ENCODE data around the gene TNFSF9. TPM values are rescaled to one million over a fixed set of nuclear protein-coding genes. Genes with fewer than 3 reads are reported as not detected.
"Not testable (repeated sequence)": the region's sequence is repeated elsewhere in the genome, so short reads cannot be mapped to it uniquely, and the experiment has no call there.

The TNFSF9 gene
- total and polyA plus RNA-seq, 2 experiments from 2014 or later = 0.22 to 0.58 TPM

DNA sequence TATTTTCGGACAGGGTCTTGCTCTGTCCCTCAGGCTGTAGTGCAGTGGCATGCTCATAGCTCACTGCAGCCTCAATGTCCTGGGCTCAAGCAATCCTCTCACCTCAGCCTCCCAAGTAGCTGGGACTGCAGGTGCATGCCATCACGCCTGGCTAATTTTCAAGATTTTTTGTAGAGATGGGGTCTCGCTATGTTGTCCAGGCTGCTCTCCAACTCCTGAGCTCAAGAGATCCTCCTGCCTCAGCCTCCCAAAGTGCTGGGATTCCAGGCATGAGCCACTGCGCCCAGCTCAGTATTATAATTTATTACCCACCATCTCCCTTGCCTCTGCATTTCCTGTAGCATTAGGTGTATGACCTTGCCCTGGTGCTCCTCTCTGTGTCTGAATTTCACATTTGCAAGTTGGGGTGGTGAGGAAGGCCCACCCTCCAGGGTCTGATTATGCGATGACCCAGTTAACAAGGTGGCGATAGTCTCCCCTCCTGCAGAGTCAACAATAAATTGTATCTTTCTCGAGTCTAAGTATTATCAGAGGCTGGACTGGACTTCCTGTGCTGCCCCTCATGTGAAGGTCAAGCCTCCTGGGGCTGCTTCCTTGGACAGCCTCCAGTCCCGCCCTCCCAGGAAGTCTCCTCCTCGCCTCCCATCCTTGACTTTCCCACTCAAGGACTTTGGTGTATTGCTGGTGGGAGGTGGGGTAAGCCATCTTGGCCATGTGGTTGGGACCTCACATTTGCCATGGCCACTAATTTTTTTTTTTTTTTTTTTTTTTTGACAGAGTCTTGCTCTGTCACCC is 27.2 kb upstream of the TNFSF9 start:
- H3K79me2 ChIP-seq (ENCODE audit: insufficient read depth) = no peaks in the 10 kb centered on the region
- H4K20me1 ChIP-seq (ENCODE audit: insufficient read depth) = no peaks in the 10 kb centered on the region
- H3K4me2 ChIP-seq (ENCODE audit: unreplicated experiment) = no peak overlapping the region
- H3F3A ChIP-seq (ENCODE audit: insufficient read depth) = no peaks in the 10 kb centered on the region
- H3K9me2 ChIP-seq (ENCODE audit: insufficient read depth) = no peaks in the 10 kb centered on the region
- TF ChIP-seq EZH2 (IDR thresholded peaks at IDR 0.05; ENCODE audit: insufficient read depth, poor library complexity, severe bottlenecking) (no peak), EZH2phosphoT487 (IDR thresholded peaks at IDR 0.05; ENCODE audit: insufficient read depth, low read depth) (no peak)
- in situ Hi-C loops (cut with MboI) = no loop called here
- no peak for DNase-seq
- no peaks in the 10 kb centered on the region for H3K9me3 ChIP-seq (ENCODE audit: low read depth)
- peaks cover 32% of the 10 kb centered on the region for H3K27me3 ChIP-seq (replicated peaks; ENCODE audit: insufficient read depth)
- H3K4me1 ChIP-seq (ENCODE audit: insufficient read depth) = no peaks in the 10 kb centered on the region
- H3K27ac ChIP-seq = no peak overlapping the region
- H3K36me3 ChIP-seq (ENCODE audit: low read depth) = no peaks in the 10 kb centered on the region
- no peak overlapping the region for H3K9ac ChIP-seq
- H2AFZ ChIP-seq = no peak overlapping the region
- no peak overlapping the region for H3K4me3 ChIP-seq
- WGBS, 2 experiments (ENCODE audit: low coverage in 1 of 2, low lambda C conversion rate in 2 of 2, missing lambda C conversion rate in 2 of 2) = 75% methylated on average over 9 of the region's 9 CpGs

DNA sequence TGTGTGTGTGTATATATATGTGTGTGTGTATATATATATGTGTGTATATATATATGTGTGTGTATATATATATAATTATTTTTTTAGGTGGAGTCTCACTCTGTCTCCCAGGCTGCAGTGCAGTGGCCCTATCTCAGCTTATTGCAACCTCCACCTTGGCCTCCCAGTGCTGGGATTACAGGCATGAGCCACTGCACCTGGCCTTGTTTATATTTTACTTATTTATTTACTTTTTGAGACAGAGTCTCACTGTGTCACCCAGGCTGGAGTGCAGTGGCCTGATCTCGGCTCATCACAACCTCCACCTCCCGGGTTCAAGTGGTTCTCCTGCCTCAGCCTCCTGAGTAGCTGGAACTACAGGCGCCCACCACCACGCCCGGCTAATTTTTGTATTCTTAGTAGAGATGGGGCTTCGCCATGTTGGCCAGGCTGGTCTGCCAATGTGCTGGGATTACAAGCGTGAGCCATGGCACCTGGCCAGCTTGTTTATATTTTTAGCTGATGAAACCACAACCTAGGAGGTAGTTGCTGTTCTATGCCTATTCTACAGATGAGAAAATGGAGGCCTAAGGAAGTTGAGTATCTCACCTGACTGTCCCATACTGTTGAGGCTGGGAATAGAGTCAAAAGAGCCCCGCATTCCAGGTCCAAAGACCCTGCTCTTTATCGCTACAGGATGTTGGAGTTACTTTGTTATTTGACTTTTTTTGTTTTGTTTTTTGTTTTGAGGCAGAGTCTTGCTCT is 22.6 kb upstream of the TNFSF9 start:
- H2AFZ ChIP-seq; H3K27me3 ChIP-seq (replicated peaks; ENCODE audit: insufficient read depth); H3F3A ChIP-seq (ENCODE audit: insufficient read depth); H3K9ac ChIP-seq; in situ Hi-C loops (cut with MboI); H3K36me3 ChIP-seq (ENCODE audit: low read depth); H3K79me2 ChIP-seq (ENCODE audit: insufficient read depth); H3K4me3 ChIP-seq; H3K9me2 ChIP-seq (ENCODE audit: insufficient read depth); H3K27ac ChIP-seq; H3K4me1 ChIP-seq (ENCODE audit: insufficient read depth); H3K4me2 ChIP-seq (ENCODE audit: unreplicated experiment); H3K9me3 ChIP-seq (ENCODE audit: low read depth); H4K20me1 ChIP-seq (ENCODE audit: insufficient read depth); DNase-seq: not testable (repeated sequence)
- WGBS, 2 experiments (ENCODE audit: low coverage in 1 of 2, low lambda C conversion rate in 2 of 2, missing lambda C conversion rate in 2 of 2) = 64 to 78% methylated on average over 9 of the region's 9 CpGs

- Histone ChIP-seq H3K4me1 (ENCODE audit: insufficient read depth) (no peaks in the 10 kb centered on the region), H3K27me3 (replicated peaks; ENCODE audit: insufficient read depth) (no peaks in the 10 kb centered on the region), H3K9me3 (ENCODE audit: low read depth) (no peaks in the 10 kb centered on the region), H3F3A (ENCODE audit: insufficient read depth) (no peaks in the 10 kb centered on the region), H3K4me3 (no peak overlapping the region), H2AFZ (no peak overlapping the region; the same call in 1 of the 2 replicates), H3K36me3 (ENCODE audit: low read depth) (no peaks in the 10 kb centered on the region), H3K9me2 (ENCODE audit: insufficient read depth) (no peaks in the 10 kb centered on the region), H4K20me1 (ENCODE audit: insufficient read depth) (no peaks in the 10 kb centered on the region), H3K79me2 (ENCODE audit: insufficient read depth) (no peaks in the 10 kb centered on the region), H3K27ac (no peak overlapping the region), H3K4me2 (ENCODE audit: unreplicated experiment) (no peak overlapping the region), H3K9ac (no peak overlapping the region)
- TF ChIP-seq EZH2phosphoT487 (IDR thresholded peaks at IDR 0.05; ENCODE audit: insufficient read depth, low read depth) (no peak), EZH2 (IDR thresholded peaks at IDR 0.05; ENCODE audit: insufficient read depth, poor library complexity, severe bottlenecking) (no peak)
- WGBS, 2 experiments (ENCODE audit: low coverage in 1 of 2, low lambda C conversion rate in 2 of 2, missing lambda C conversion rate in 2 of 2) = 18 to 24% methylated on average over 18 to 19 of the region's 20 CpGs
- DNase-seq = peak; percentile 40
- in situ Hi-C loops (cut with MboI) = no loop called here
Observed at GRCh38 chr19:6509118-6509971, 21.5 kb upstream of the TNFSF9 start.

DNA sequence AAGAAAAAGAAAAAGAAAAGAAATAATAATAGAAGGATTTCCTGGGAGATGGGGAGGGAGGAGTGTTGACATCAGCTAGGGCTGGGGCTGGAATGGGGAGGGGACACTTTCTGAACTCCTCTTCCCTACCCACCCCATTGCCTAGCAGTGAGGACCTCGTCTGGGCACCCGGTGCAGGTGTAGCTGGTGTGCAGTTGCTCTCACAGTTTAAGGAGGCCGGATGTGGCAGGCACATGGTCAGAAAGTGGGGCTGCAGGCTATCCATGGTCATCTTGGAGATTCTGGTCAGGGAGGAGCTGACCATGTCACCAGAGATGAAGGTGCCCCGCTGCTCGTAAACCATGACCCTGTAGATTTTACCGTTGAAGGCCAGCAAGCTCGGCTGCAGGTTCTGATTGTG is 20.2 kb upstream of the TNFSF9 start:
- in situ Hi-C loops (cut with MboI) = loop anchor here (10.0 kb wide), 1 partner anchor 354 kb away; no protein-coding TSS in a partner anchor
- WGBS, 2 experiments (ENCODE audit: low coverage in 1 of 2, low lambda C conversion rate in 2 of 2, missing lambda C conversion rate in 2 of 2) = 75 to 83% methylated on average over 7 of the region's 7 CpGs

More for the DNA sequence above, 20.2 kb upstream of the TNFSF9 start:
- no peak overlapping the region for H3K4me2 ChIP-seq (ENCODE audit: unreplicated experiment)
- no peaks in the 10 kb centered on the region for H3F3A ChIP-seq (ENCODE audit: insufficient read depth)
- DNase-seq = no peak
- no peak for TF ChIP-seq EZH2 (IDR thresholded peaks at IDR 0.05; ENCODE audit: insufficient read depth, poor library complexity, severe bottlenecking)
- H3K9me2 ChIP-seq (ENCODE audit: insufficient read depth) = no peaks in the 10 kb centered on the region
- no peaks in the 10 kb centered on the region for H3K4me1 ChIP-seq (ENCODE audit: insufficient read depth)
- no peaks in the 10 kb centered on the region for H4K20me1 ChIP-seq (ENCODE audit: insufficient read depth)
- no peaks in the 10 kb centered on the region for H3K27me3 ChIP-seq (replicated peaks; ENCODE audit: insufficient read depth)
- H3K79me2 ChIP-seq (ENCODE audit: insufficient read depth) = no peaks in the 10 kb centered on the region
- H3K36me3 ChIP-seq (ENCODE audit: low read depth) = no peaks in the 10 kb centered on the region
- H3K27ac ChIP-seq = no peak overlapping the region
- no peaks in the 10 kb centered on the region for H3K9me3 ChIP-seq (ENCODE audit: low read depth)
- H3K9ac ChIP-seq = no peak overlapping the region
- H3K4me3 ChIP-seq = no peak overlapping the region
- H2AFZ ChIP-seq = no peak overlapping the region

Measured in GM23248 (cell line).